HEK293 (cell line): ENCODE measurements around the gene ETHE1.

Experiments used
- CTCF ChIA-PET: fragments of 350-600 bp; formaldehyde crosslinking; extraction: SDS; loops from one replicate; lab custom pipeline; 2021; ENCODE audit warnings: antibody characterized with exemption; lab: Yijun Ruan, JAX
- POLR2A ChIA-PET: fragments of 300-600 bp; formaldehyde crosslinking; extraction: SDS; loops from one replicate; lab custom pipeline; 2020; ENCODE audit warnings: antibody characterized with exemption, inconsistent platforms; lab: Yijun Ruan, JAX
- H3K27ac ChIP-seq: fragments of 200-500 bp; sonication (Bioruptor generic); 2 replicates; pipeline ENCODE4 v1.5.1; 2014; ENCODE audit warnings: low read depth, low read length, control low read depth, inconsistent platforms; ENCODE audit errors: extremely low read depth
- H3K36me3 ChIP-seq, 2 experiments: fragments of 200-500 bp in 1 of 2; sonication (Bioruptor generic) in 1 of 2; 1 replicate in 1 of 2; 2 replicates in 1 of 2; pipeline ENCODE4 v1.5.1; 2014 to 2017; ENCODE audit warnings: inconsistent platforms in 2 of 2, low read length in 2 of 2; ENCODE audit not compliant: control insufficient read depth in 2 of 2, insufficient read depth in 1 of 2
- H3K4me1 ChIP-seq: fragments of 200-500 bp; sonication (Bioruptor generic); 2 replicates; pipeline ENCODE4 v1.5.1; 2014; ENCODE audit warnings: mild to moderate bottlenecking, low read length, inconsistent platforms; ENCODE audit not compliant: control insufficient read depth, insufficient read depth
- H3K4me3 ChIP-seq: 2 replicates; pipeline ENCODE4 v1.5.1; 2011; ENCODE audit warnings: low read depth, mild to moderate bottlenecking, control low read depth, low read length, moderate library complexity
- H3K9me3 ChIP-seq: fragments of 200-500 bp; sonication (Bioruptor generic); 2 replicates; pipeline ENCODE4 v1.5.1; 2014; ENCODE audit warnings: low read depth, low read length, inconsistent platforms; ENCODE audit not compliant: control insufficient read depth, insufficient read depth
- GLI4 ChIP-seq: fragments of 450-650 bp; formaldehyde crosslinking; IDR thresholded peaks from 2 replicates; pipeline ENCODE4 v1.5.1; 2016; ENCODE audit warnings: missing biosample characterization, missing genetic modification characterization
- TCF7L2 ChIP-seq: IDR thresholded peaks from 2 replicates; pipeline ENCODE4 v1.6.1; 2011; ENCODE audit warnings: low read depth, mild to moderate bottlenecking, inconsistent platforms, low read length, moderate library complexity, borderline replicate concordance
- TRIM28 ChIP-seq: IDR thresholded peaks from 2 replicates; pipeline ENCODE4 v1.6.1; 2011; ENCODE audit warnings: low read length, control low read depth, borderline replicate concordance
- ZBTB49 ChIP-seq: fragments of 450-650 bp; formaldehyde crosslinking; IDR thresholded peaks from 2 replicates; pipeline ENCODE4 v1.5.1; 2016; ENCODE audit warnings: missing biosample characterization, missing genetic modification characterization, low read depth
- ZNF10 ChIP-seq: fragments of 450-650 bp; formaldehyde crosslinking; IDR thresholded peaks from 2 replicates; pipeline ENCODE4 v1.5.1; 2017; ENCODE audit warnings: missing biosample characterization, missing genetic modification characterization
- ZNF121 ChIP-seq: fragments of 450-650 bp; formaldehyde crosslinking; IDR thresholded peaks from 2 replicates; pipeline ENCODE4 v1.5.1; 2016; ENCODE audit warnings: missing biosample characterization, missing genetic modification characterization
- ZNF174 ChIP-seq: fragments of 450-650 bp; formaldehyde crosslinking; IDR thresholded peaks from 2 replicates; pipeline ENCODE4 v1.5.0; 2017; ENCODE audit warnings: missing biosample characterization, mild to moderate bottlenecking, missing genetic modification characterization
- ZNF292 ChIP-seq: fragments of 450-650 bp; formaldehyde crosslinking; IDR thresholded peaks from 2 replicates; pipeline ENCODE4 v1.5.1; 2016; ENCODE audit warnings: low read depth, missing biosample characterization, missing genetic modification characterization, borderline replicate concordance
- ZNF324 ChIP-seq: fragments of 450-650 bp; formaldehyde crosslinking; IDR thresholded peaks from 2 replicates; pipeline ENCODE4 v1.5.1; 2016; ENCODE audit warnings: missing biosample characterization, missing genetic modification characterization
- ZNF362 ChIP-seq: fragments of 450-650 bp; formaldehyde crosslinking; IDR thresholded peaks from 2 replicates; pipeline ENCODE4 v1.5.1; 2016; ENCODE audit warnings: missing biosample characterization, missing genetic modification characterization
- ZNF416 ChIP-seq: fragments of 450-650 bp; formaldehyde crosslinking; IDR thresholded peaks from 2 replicates; pipeline ENCODE4 v1.5.1; 2016; ENCODE audit warnings: missing biosample characterization, missing genetic modification characterization
- ZNF423 ChIP-seq: fragments of 450-650 bp; formaldehyde crosslinking; IDR thresholded peaks from 2 replicates; pipeline ENCODE4 v1.5.1; 2016; ENCODE audit warnings: missing biosample characterization, missing genetic modification characterization
- ZNF510 ChIP-seq: fragments of 450-650 bp; formaldehyde crosslinking; IDR thresholded peaks from 2 replicates; pipeline ENCODE4 v1.5.1; 2018; ENCODE audit warnings: mild to moderate bottlenecking, missing genetic modification characterization, missing biosample characterization; ENCODE audit not compliant: insufficient replicate concordance
- ZNF530 ChIP-seq: fragments of 450-650 bp; formaldehyde crosslinking; IDR thresholded peaks from 2 replicates; pipeline ENCODE4 v1.5.1; 2016; ENCODE audit warnings: low read depth, missing biosample characterization, missing genetic modification characterization
- ZNF549 ChIP-seq: fragments of 450-650 bp; IDR thresholded peaks from 2 replicates; pipeline ENCODE4 v1.5.1; 2018; ENCODE audit warnings: missing biosample characterization, missing genetic modification characterization, mild to moderate bottlenecking, inconsistent platforms, moderate library complexity
- ZNF585B ChIP-seq: fragments of 450-650 bp; formaldehyde crosslinking; IDR thresholded peaks from 2 replicates; pipeline ENCODE4 v1.5.1; 2016; ENCODE audit warnings: missing biosample characterization, missing genetic modification characterization
- ZNF600 ChIP-seq: fragments of 450-650 bp; formaldehyde crosslinking; IDR thresholded peaks from 2 replicates; pipeline ENCODE4 v1.5.1; 2016; ENCODE audit warnings: missing biosample characterization, missing genetic modification characterization
- ZNF623 ChIP-seq: fragments of 450-650 bp; formaldehyde crosslinking; IDR thresholded peaks from 2 replicates; pipeline ENCODE4 v1.5.1; 2016; ENCODE audit warnings: missing biosample characterization, missing genetic modification characterization
- ZNF624 ChIP-seq: fragments of 450-650 bp; formaldehyde crosslinking; IDR thresholded peaks from 2 replicates; pipeline ENCODE4 v1.5.1; 2017; ENCODE audit warnings: missing biosample characterization, missing genetic modification characterization
- ZNF626 ChIP-seq: fragments of 450-650 bp; sonication (Bioruptor Pico); formaldehyde crosslinking; IDR thresholded peaks from 2 replicates; pipeline ENCODE4 v1.5.1; 2018; ENCODE audit warnings: missing biosample characterization, missing genetic modification characterization, inconsistent platforms
- ZNF658 ChIP-seq: fragments of 450-650 bp; formaldehyde crosslinking; IDR thresholded peaks from 2 replicates; pipeline ENCODE4; 2016; ENCODE audit warnings: missing biosample characterization, missing genetic modification characterization
- ZNF76 ChIP-seq: fragments of 450-650 bp; formaldehyde crosslinking; IDR thresholded peaks from 2 replicates; pipeline ENCODE4; 2016; ENCODE audit warnings: low read depth, missing biosample characterization, missing genetic modification characterization, borderline replicate concordance
- ZSCAN23 ChIP-seq: fragments of 450-650 bp; formaldehyde crosslinking; IDR thresholded peaks from 2 replicates; pipeline ENCODE4 v1.5.1; 2016; ENCODE audit warnings: missing biosample characterization, missing genetic modification characterization

ETHE1 gene

GRCh38 chr19:43488179-43488578, 38.8 kb downstream of the ETHE1 start:
- TF ChIP-seq ZNF510 (tag by site-specific recombination) (no peak), ZNF362 (tag by site-specific recombination) (no peak), ZNF658 (tag by site-specific recombination) (no peak), ZNF416 (tag by site-specific recombination) (no peak), TRIM28 (no peak), GLI4 (tag by site-specific recombination) (no peak), ZNF324 (tag by site-specific recombination) (no peak), ZNF423 (tag by site-specific recombination) (no peak), ZNF585B (tag by site-specific recombination) (no peak), ZNF623 (tag by site-specific recombination) (no peak), ZSCAN23 (tag by site-specific recombination) (no peak), TCF7L2 (no peak), ZNF10 (no peak), ZNF626 (tag by site-specific recombination) (no peak), ZNF174 (tag by site-specific recombination) (no peak), ZNF76 (tag by site-specific recombination) (no peak), ZNF530 (tag by site-specific recombination) (no peak), ZNF600 (tag by site-specific recombination) (no peak), ZNF292 (tag by site-specific recombination) (no peak), ZBTB49 (tag by site-specific recombination) (no peak)
- Histone ChIP-seq H3K27ac (no peak overlapping the region), H3K4me3 (no peak overlapping the region), H3K4me1 (no peaks in the 10 kb centered on the region), H3K9me3 (no peaks in the 10 kb centered on the region), H3K36me3 (peaks cover 5 to 21% of the 10 kb centered on the region in 2 experiments; a peak in 2 of 3 replicates)
- ChIA-PET POLR2A (interaction anchor here (1.9 kb wide), 1 partner anchor 16 kb away, joined by 6 read pairs; the partner anchor contains the start of gene PHLDB3), CTCF (interaction anchor here (0.6 kb wide), 1 partner anchor 268 kb away, joined by 3 read pairs; no protein-coding TSS in a partner anchor)

- no peak overlapping the region for H3K4me3 ChIP-seq
- TF ChIP-seq ZNF549 (tag by site-specific recombination): no peak
- no peak for TF ChIP-seq ZNF423 (tag by site-specific recombination)
- TF ChIP-seq ZNF624 (tag by site-specific recombination): no peak
- TF ChIP-seq ZNF121 (tag by site-specific recombination): no peak
- no peaks in the 10 kb centered on the region for H3K4me1 ChIP-seq
- H3K27ac ChIP-seq: no peak overlapping the region
- H3K9me3 ChIP-seq: no peaks in the 10 kb centered on the region
- POLR2A ChIA-PET: interaction anchor here (0.5 to 0.7 kb wide), 2 partner anchors 16 to 47 kb away, joined by 3 to 5 read pairs; no protein-coding TSS in a partner anchor
- CTCF ChIA-PET: interaction anchor here (0.9 to 4.6 kb wide), 2 partner anchors 32 to 39 kb away, joined by 3 to 24 read pairs; no protein-coding TSS in a partner anchor
- peaks cover 5 to 19% of the 10 kb centered on the region in 2 experiments; a peak in 2 of 3 replicates for H3K36me3 ChIP-seq
Measured at GRCh38 chr19:43486412-43486811, 40.6 kb downstream of the ETHE1 start.
